GM19035 (cell line): ENCODE measurements around the gene TMCC3.

Experiments used
- ATAC-seq: cut with Tn5 transposase; IDR thresholded peaks from one replicate; pipeline ENCODE4 v1.9.1; 2021; ENCODE audit not compliant: unreplicated experiment

The TMCC3 gene

GRCh38 chr12:94673496-94673895 lies 23.1 kb upstream of the TMCC3 start:
- no peak for ATAC-seq

GRCh38 chr12:94671917-94672316 lies 21.6 kb upstream of the TMCC3 start:
- ATAC-seq: no peak

DNA sequence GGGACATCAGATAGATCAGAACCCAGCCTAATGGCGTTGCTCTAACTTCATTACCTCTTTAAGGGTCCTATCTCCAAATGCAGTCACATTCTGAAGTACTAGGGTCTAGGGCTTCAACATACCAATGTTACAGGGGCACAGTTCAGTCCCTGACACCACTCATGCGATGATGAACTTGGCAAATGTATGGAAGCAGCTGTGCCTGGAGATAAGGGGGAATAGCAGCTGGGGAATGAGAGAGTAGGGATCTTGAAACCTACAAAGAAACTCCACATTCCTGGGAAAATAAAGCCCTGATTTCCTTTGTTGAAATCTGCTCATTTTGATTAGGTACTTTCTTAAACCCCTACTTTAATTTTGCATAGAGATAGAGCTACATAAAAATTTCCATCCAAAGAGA lies 20.5 kb upstream of the TMCC3 start:
- no peak for ATAC-seq

DNA sequence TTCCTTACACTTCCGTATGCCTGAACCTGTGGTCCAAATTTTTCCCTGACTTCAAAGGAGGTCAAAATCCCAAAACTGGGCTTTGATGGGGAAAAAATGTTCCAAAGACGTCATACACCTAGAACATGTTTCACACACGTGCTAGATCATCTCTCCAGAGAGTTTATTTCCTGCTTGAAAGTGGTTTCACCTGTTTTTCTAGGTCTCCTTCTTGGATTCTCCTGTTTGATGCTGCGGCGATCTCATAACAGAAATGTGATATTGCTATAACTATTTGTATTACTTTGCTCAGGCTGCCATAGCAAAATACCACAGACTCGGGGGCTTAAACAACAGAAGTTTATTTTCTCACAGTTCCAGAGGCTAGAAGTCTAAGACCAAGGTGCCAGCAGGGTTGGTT lies 19.7 kb upstream of the TMCC3 start:
- ATAC-seq: no peak

GRCh38 chr12:94667031-94667540 lies 16.7 kb upstream of the TMCC3 start:
- no peak for ATAC-seq

DNA sequence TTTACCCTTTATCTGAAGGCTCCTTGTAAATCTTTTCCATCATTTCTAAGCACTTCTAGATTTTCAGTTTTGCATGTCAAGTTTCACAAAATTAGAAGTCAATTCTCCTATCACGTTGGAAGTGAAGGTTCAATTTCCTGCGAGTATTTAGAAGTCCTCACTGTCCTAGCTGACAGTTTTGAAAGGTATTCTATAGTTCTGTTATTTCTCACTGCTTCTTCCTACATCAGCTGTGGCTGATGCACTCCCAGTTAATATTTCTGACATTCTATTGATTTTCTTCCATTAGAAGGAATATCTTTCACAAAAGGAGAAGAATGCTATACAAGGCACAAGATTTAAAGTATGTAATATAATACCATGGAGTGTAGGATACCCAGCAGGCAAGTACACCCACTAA lies 15.8 kb upstream of the TMCC3 start:
- ATAC-seq: no peak

DNA sequence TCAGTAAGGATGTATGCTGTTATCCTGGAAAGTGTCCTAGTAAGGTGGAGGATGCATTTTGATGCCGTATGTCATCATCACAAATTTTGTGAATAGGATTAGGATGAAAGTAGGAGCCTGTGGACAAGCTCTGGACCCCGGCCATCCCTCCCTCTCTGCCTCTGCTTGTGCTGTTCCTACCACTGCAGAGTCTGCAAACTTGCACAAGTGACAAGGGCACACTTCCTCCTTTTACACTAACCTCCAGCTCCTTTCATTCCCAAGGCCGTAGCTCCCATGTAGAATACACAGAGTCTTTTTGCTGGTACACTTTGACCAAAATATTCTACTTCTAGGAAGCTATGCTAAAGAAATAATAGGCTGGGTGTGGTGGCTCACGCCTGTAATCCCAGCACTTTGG lies 13.3 kb upstream of the TMCC3 start:
- ATAC-seq: no peak

DNA sequence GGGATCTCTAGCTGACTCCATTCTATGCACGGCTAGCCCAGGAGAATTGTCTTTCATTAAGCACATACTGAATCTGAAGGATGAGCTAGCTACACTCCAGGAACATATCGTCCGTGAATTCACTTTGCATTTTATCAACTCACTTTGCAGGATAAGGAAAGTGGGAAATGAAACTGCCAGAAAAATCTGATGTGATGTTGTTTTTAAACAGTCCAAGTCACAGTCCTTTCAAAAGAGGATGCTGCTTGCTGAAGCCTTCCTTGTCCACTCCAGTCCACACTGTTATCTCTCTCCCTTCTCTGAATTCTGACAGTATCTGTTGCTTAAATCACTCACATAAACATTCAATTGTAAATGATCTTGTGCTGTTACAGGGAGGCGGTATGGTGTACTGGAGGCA lies 12.7 kb upstream of the TMCC3 start:
- ATAC-seq: no peak

DNA sequence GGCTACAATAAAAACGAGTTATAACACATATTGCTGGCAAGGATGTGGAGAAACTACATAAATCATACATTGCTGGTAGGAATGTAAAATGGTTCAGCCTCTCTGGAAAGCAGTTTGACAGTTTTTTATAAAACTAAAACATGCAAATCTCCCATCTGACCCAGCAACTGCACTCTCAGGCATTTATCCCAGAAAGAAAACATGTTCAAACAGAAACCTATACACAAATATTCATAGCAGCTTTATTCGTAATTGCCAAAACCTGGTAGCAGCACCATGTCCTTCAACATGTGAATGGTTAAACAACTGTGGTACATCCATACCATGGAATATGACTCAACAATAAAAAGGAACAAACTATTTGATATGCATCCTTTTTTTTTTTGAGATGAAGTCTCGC lies 10.1 kb upstream of the TMCC3 start:
- ATAC-seq: no peak

DNA sequence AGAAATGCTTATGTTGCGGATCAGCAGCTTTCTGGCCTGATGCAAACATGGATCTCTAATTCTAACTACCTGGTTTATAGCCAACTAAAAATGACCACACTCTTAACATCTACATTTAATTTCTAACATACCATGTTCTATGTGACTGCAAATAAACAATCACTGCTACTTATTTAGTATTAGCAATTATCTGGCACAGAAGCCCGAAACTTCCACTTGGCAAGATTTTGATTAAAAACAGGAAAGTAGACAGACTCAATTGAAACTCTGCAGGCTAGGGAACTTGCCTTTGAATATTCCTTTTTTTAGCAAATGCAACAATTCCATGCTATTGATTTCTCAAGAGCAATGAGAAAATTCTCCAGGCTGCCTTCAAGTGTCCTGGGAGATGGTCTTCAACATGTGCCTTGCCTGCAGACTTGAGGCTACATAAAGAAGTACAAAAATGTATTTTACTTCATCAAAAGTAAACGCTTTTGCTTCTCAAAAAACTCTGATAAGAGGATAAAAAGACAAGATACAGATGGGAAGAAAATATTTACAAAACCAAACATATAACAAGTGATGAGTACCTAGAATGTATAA lies 9.1 kb upstream of the TMCC3 start:
- no peak for ATAC-seq

DNA sequence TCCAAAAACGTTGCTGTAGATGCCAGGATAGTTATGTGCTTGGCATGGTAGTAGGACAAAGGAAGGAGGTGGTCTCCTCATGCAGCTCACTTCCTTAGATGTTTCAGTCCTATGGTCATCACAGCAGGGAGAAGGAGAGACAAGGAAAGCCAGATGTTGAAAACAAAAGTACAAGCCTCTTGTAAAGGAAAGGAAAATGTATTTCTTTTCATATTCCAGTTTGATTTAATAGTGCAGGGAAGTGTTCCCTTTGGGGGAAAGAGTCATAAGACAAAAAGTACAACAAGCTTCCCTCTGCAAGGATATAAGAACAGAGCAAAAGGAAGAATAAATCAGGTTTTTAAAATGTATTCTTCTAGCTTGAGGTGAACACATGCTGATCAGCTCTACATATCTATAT lies 8.6 kb upstream of the TMCC3 start:
- ATAC-seq: no peak

- no peak for ATAC-seq
Observed at GRCh38 chr12:94656556-94656955, 6.2 kb upstream of the TMCC3 start.

- peak; percentile 50 for ATAC-seq
Observed at GRCh38 chr12:94649349-94650142, 811 bp downstream of the TMCC3 start.

- ATAC-seq: no peak
Observed at GRCh38 chr12:94648578-94648977, 1.8 kb downstream of the TMCC3 start.

GRCh38 chr12:94644141-94644979 lies 6.0 kb downstream of the TMCC3 start:
- ATAC-seq: no peak

GRCh38 chr12:94643606-94644005 lies 6.8 kb downstream of the TMCC3 start:
- no peak for ATAC-seq

GRCh38 chr12:94641283-94641682 lies 9.1 kb downstream of the TMCC3 start:
- no peak for ATAC-seq

DNA sequence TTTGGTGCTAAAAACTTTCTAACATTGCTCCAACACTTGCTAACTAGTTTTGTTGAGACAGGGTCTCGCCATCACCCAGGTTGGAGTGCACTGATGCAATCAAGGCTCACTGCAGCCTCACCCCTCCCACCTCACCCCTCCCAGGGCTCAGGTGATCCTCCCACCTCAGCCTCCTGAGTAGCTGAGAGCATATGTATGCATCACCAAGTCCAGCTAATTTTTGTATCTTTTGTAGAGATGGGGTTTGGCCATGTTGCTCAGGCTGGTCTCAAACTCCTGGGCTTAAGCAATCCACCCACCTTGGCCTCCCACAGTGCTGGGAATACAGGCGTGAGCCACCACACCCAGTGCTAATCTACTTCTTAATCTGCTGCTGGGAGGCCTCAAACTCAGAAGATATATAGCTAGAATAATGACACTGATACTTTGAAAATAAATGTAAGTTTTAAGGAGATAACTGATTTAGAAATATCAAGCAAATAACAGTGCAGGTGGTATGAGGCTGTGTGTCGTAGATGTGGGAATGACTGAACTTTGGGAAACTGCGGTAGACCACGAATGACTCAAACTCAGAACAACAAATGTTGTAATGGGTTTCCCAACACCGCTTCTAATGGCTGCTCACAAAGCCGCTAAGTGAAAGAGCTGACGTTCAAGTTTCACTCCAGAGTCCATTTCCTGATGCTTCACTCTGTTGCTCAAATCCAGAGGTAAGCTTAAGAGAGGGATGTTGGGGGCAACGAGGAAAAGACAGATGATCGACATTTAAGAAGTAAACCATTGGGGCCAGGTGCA lies 10.0 kb downstream of the TMCC3 start:
- ATAC-seq: peak; percentile 72

DNA sequence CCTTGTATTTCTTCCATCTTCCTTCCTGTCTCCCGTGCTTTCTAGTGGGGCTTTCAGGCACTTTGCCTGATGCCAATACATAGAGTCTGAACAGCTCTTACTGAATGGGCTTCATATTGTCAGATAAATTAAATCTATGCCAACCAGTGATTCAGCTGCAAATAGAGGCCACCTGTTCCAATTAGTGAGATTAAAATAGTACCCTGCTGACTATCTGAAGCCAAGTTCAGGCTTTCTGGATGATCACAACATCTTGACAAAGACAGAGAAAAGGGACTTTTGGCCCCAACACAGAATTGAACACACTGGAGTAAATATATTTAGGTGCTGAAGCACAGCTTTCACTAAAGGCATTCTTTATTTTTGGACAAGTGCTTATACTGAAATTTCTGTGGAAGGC lies 11.8 kb downstream of the TMCC3 start:
- ATAC-seq: no peak

- ATAC-seq: no peak
Observed at GRCh38 chr12:94637390-94638113, 12.8 kb downstream of the TMCC3 start.
